AG10803 (cell line): ENCODE measurements around the gene PRKG2.

ENCODE experiments used
- DNase-seq: peaks from one replicate; pipeline ENCODE4 v3.0.0; 2010; ENCODE audit warnings: low read depth
- H3K4me3 ChIP-seq: 2 replicates; pipeline ENCODE4 v1.5.1; 2011; ENCODE audit warnings: mild to moderate bottlenecking, low read length, control low read depth
- TF ChIP-seq, protein P1 (sequence below): conservative IDR thresholded peaks from 2 replicates; pipeline ENCODE4 v1.5.1; 2011; ENCODE audit warnings: mild to moderate bottlenecking, low read length, control low read depth, inconsistent platforms

PRKG2 gene

DNA sequence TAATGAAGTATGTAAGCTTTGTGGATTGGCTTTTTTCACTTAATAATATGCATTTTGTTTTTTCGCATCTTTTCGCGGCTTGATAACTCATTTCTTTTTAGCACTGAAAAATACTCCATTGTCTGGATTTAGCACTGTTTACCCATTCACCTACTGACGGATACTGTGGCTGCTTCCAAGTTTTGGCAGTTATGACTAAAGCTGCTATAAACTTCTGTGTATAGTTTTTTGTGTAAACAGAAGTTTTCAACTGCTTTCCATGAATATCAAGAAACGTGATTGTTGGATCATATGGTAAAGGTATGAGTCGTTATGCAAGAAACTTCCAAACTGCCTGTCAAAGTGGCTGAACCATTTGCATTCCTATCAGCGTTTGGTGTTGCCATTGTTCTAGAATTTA, 96.9 kb downstream of the PRKG2 start:
- no peak for DNase-seq
- TF ChIP-seq, protein P1, sequence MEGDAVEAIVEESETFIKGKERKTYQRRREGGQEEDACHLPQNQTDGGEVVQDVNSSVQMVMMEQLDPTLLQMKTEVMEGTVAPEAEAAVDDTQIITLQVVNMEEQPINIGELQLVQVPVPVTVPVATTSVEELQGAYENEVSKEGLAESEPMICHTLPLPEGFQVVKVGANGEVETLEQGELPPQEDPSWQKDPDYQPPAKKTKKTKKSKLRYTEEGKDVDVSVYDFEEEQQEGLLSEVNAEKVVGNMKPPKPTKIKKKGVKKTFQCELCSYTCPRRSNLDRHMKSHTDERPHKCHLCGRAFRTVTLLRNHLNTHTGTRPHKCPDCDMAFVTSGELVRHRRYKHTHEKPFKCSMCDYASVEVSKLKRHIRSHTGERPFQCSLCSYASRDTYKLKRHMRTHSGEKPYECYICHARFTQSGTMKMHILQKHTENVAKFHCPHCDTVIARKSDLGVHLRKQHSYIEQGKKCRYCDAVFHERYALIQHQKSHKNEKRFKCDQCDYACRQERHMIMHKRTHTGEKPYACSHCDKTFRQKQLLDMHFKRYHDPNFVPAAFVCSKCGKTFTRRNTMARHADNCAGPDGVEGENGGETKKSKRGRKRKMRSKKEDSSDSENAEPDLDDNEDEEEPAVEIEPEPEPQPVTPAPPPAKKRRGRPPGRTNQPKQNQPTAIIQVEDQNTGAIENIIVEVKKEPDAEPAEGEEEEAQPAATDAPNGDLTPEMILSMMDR: no peak

DNA sequence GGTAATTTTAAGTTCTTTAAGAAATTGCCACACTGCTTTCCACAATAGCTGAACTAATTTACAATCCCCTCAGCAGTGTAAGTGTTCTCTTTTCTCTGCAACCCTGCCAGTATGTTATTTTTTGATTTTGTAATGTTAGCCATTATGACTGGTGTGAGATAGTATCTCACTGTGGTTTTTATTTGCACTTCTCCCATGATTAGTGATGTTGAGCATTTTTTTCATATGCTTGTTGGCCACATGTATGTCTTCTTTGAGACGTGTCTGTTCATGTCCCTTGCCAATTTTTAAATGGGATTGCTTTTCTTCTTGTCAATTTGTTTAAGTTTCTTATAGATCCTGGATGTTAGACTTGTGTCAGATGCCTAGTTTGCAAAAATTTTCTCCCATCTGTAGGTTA, 98.5 kb downstream of the PRKG2 start:
- no peak overlapping the region for H3K4me3 ChIP-seq
- TF ChIP-seq, protein P1: no peak
- DNase-seq: peak; percentile 66

More for the DNA sequence above, 96.9 kb downstream of the PRKG2 start:
- no peak overlapping the region for H3K4me3 ChIP-seq

DNA sequence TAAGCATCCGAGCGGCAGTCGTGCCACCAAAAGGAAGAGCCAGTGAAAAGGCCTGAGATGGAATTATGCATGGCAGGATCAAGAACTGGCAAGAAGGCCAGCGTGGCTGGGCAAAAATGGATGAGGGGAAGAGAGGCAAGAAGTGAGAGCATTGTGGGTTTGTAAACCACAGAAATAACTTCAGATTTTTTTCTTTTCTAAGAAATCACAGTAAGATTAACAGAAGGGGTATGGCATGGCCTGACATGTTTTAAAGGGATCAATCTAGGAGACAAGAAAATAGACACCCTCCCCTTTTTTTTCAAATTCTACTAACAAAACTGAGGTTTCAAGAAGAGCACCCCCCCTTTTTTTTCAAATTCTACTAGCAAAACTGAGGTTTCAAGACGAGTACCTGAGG, 102.0 kb downstream of the PRKG2 start:
- no peak overlapping the region for H3K4me3 ChIP-seq
- no peak for DNase-seq
- TF ChIP-seq, protein P1: no peak

DNA sequence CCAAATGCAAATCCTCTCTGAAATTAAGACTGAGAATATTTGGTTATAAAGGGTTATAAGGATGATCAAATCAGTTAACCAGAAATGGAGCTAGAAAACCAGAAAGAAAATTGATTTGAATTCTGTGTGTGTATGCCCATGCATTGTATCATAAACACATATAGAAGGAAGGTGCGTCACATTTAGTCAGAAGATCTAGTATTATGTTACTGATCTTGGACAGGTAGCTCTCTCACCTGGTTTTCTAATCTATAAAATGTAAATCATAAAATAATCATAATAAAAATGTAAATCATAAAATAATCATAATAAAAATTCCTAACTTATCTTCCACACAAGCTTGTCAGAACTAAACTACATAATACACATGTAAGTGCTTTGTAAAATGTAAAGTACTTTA, 105.7 kb downstream of the PRKG2 start:
- DNase-seq: no peak
- TF ChIP-seq, protein P1: no peak
- no peak overlapping the region for H3K4me3 ChIP-seq

DNA sequence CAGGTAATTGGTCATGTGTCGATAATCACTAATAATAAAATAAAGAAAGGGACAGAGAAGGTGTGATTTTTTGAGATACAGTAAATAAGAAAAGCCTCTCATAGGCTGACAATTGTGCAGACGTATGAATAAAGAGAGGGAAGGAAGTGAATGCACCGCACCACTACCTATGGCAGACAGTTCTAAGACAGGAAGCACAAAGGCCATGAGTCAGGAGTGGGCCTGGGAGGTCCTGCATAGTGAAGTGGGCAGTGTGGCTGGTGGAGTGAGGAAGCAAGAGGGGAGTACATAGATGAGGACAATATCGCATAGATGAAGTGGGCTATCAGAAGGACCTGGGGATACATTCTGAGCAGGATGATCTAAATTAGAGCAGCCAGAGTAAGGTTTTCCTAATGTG, 108.9 kb downstream of the PRKG2 start:
- TF ChIP-seq, protein P1: no peak
- H3K4me3 ChIP-seq: no peak overlapping the region
- DNase-seq: no peak

DNA sequence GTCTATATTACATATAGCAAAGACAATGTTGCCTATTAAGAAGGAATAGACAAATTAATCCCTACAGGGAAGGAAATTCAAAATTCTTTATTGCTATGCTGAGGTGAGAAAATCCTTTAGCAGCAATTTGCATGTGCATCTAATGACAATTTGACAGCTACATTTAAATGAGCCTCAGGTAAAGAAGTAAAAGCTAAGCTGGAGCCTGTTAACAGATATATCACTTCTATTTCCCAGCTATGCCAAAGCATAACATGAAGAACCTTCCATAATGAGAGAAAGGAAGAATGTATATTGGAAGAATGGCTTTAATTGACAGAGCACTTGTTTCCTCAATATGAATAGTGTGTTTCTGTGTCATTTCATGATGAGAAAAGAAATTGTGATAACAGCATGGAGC, 112.9 kb downstream of the PRKG2 start:
- DNase-seq: no peak
- TF ChIP-seq, protein P1: no peak
- H3K4me3 ChIP-seq: no peak overlapping the region

DNA sequence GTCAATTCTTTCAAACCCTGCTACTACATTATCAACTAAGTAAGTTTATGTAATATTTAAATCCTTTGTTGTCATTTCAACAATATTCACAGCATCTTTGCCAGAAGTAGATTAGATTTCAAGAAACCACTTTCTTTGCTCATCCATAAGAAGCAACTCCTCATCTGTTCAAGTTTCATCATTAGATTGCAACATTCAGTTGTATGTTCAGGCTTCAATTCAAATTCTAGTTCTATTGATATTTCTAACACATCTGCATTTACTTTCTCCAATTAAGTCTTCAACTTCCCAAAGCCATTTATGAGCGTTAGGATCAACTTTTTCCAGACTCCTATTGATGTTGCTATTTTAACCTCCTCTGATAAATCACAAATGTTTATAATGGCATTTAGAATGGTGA, 118.5 kb downstream of the PRKG2 start:
- DNase-seq: peak; percentile 70
- H3K4me3 ChIP-seq: no peak overlapping the region
- TF ChIP-seq, protein P1: no peak
